HepG2 (cell line): ENCODE measurements around the gene BIRC5. TPM values are rescaled to one million over a fixed set of nuclear protein-coding genes. Genes with fewer than 3 reads are reported as not detected.
A peak's percentile ranks its signal among the peaks of the same experiment; 100 is the strongest.

Source experiments
- CBX2 ChIP-seq, 2 experiments: fragments of 200-600 bp in 1 of 2; sonication (generic); formaldehyde crosslinking in 1 of 2; IDR thresholded peaks; 2 replicates each; pipeline versions ENCODE4 v1.7.0 to v1.8.1; 2018 to 2022; ENCODE audit warnings: low read depth in 2 of 2, low read length in 1 of 2, mild to moderate bottlenecking in 1 of 2, missing genetic modification reagents in 1 of 2
- CEBPZ ChIP-seq: IDR thresholded peaks from 2 replicates; pipeline ENCODE4 v1.6.1; 2012; ENCODE audit warnings: low read length, improper control_type of control experiment
- CERS6 ChIP-seq: sonication (generic); formaldehyde crosslinking; IDR thresholded peaks from 2 replicates; pipeline ENCODE4 v1.5.0; 2020; ENCODE audit warnings: missing genetic modification reagents
- ETV5 ChIP-seq: IDR thresholded peaks from 2 replicates; pipeline ENCODE4 v1.6.1; 2018; ENCODE audit warnings: missing biosample characterization, missing genetic modification reagents, inconsistent platforms, borderline replicate concordance
- FOXK2 ChIP-seq: fragments of 450-650 bp; IDR thresholded peaks from 2 replicates; pipeline ENCODE4 v1.6.1; 2016
- HNF1A ChIP-seq, 2 experiments: sonication (generic) in 1 of 2; formaldehyde crosslinking in 1 of 2; IDR thresholded peaks; 2 replicates each; pipeline versions ENCODE4 v1.4.0 to v1.6.1; 2016 to 2020; ENCODE audit warnings: borderline replicate concordance in 1 of 2, low read depth in 1 of 2, mild to moderate bottlenecking in 1 of 2, missing genetic modification reagents in 1 of 2
- HOXA5 ChIP-seq: sonication (generic); formaldehyde crosslinking; IDR thresholded peaks from 2 replicates; pipeline ENCODE4 v1.4.0; 2020; ENCODE audit warnings: missing genetic modification reagents
- JUN ChIP-seq: sonication (generic); formaldehyde crosslinking; IDR thresholded peaks from 2 replicates; pipeline ENCODE4 v1.4.0; 2020; ENCODE audit warnings: mild to moderate bottlenecking, missing genetic modification reagents
- PAXIP1 ChIP-seq: sonication (generic); formaldehyde crosslinking; conservative IDR thresholded peaks from 2 replicates; pipeline ENCODE4 v1.4.0; 2020; ENCODE audit warnings: mild to moderate bottlenecking, missing genetic modification reagents, moderate library complexity
- PHF21A ChIP-seq: sonication (generic); formaldehyde crosslinking; IDR thresholded peaks from 2 replicates; pipeline ENCODE4 v1.5.0; 2020; ENCODE audit warnings: mild to moderate bottlenecking, missing genetic modification reagents
- PITX1 ChIP-seq: sonication (generic); formaldehyde crosslinking; IDR thresholded peaks from 2 replicates; pipeline ENCODE4 v1.5.1; 2020; ENCODE audit warnings: mild to moderate bottlenecking, missing genetic modification reagents
- PTBP1 ChIP-seq: fragments of 200-400 bp; formaldehyde crosslinking; IDR thresholded peaks from 2 replicates; pipeline ENCODE4 v1.6.1; 2018; ENCODE audit warnings: low read length, low read depth; ENCODE audit not compliant: poor library complexity, severe bottlenecking
- RARA ChIP-seq: IDR thresholded peaks from 2 replicates; pipeline ENCODE4 v1.6.1; 2016; ENCODE audit warnings: missing genetic modification reagents, missing compliant biosample characterization
- ZNF432 ChIP-seq: sonication (generic); formaldehyde crosslinking; IDR thresholded peaks from 2 replicates; pipeline ENCODE4 v1.5.0; 2020; ENCODE audit warnings: missing genetic modification reagents, mild to moderate bottlenecking, borderline replicate concordance
- polyA plus RNA-seq, 8 experiments: library from polyadenylated mRNA; depleted of rRNA in 3 of 8; stranded (reverse) in 7 of 8; unstranded in 1 of 8; fragments of >200 nt; fragmentation: Illumina TruSeq in 4 of 8; extraction: Trizol in 4 of 8; gene quantifications; 2 replicates each; pipeline versions ENCODE4 v1.2.1 to v1.2.3, GENCODE V29; 2011 to 2016; ENCODE audit warnings: low read depth in 4 of 8, missing spikeins in 1 of 8, mixed read lengths in 1 of 8; ENCODE audit not compliant: insufficient read depth in 1 of 8
- total RNA-seq, 5 experiments: library from RNA; depleted of rRNA; stranded (reverse); fragments of >200 nt; fragmentation: Illumina TruSeq; extraction: Trizol; gene quantifications; 2 replicates each; pipeline ENCODE4 v1.2.3, GENCODE V29; 2016; ENCODE audit warnings: low read depth in 1 of 5

The BIRC5 gene
- total and polyA plus RNA-seq, 2 of the 13 experiments (the other 11 are each of a cell fraction or from before 2014, with no cell fraction given): 30.3 to 135 TPM

GRCh38 chr17:78241277-78242023 lies 27.4 kb downstream of the BIRC5 start (continued):
- TF ChIP-seq PAXIP1 (peak; percentile 78), PITX1 (CRISPR knock-in tag) (0 out of 2 replicates have a peak, but pooled peaks have one; percentile 4), ZNF432 (no peak), JUN (CRISPR knock-in tag) (0 out of 2 replicates have a peak, but pooled peaks have one; percentile 55), HOXA5 (CRISPR knock-in tag) (no peak), HNF1A (IDR thresholded peaks at IDR 0.05; ENCODE audit: low read depth) (no peak), HNF1A (CRISPR knock-in tag; IDR thresholded peaks at IDR 0.05; ENCODE audit: borderline replicate concordance) (peak; percentile 65; the same call in 1 of the 2 replicates), PTBP1 (no peak), CBX2 (IDR thresholded peaks at IDR 0.05; ENCODE audit: low read depth, low read length) (no peak), CBX2 (CRISPR knock-in tag; IDR thresholded peaks at IDR 0.05; ENCODE audit: low read depth) (0 out of 2 replicates have a peak, but pooled peaks have one; percentile 45), ETV5 (peak; percentile 61; the same call in 1 of the 2 replicates), PHF21A (CRISPR knock-in tag) (peak; percentile 77), FOXK2 (peak; percentile 43; the same call in 1 of the 2 replicates), RARA (CRISPR knock-in tag) (peak; percentile 66), CERS6 (CRISPR knock-in tag) (peak; percentile 14; the same call in 1 of the 2 replicates), CEBPZ (peak; percentile 50; the same call in 1 of the 2 replicates)
